ENCODE data around the gene EFCC1. TPM values are rescaled to one million over a fixed set of nuclear protein-coding genes. Genes with fewer than 3 reads are reported as not detected.

EFCC1 gene
- total RNA-seq, 1 donor from 2014 or later: 1.8 TPM

DNA sequence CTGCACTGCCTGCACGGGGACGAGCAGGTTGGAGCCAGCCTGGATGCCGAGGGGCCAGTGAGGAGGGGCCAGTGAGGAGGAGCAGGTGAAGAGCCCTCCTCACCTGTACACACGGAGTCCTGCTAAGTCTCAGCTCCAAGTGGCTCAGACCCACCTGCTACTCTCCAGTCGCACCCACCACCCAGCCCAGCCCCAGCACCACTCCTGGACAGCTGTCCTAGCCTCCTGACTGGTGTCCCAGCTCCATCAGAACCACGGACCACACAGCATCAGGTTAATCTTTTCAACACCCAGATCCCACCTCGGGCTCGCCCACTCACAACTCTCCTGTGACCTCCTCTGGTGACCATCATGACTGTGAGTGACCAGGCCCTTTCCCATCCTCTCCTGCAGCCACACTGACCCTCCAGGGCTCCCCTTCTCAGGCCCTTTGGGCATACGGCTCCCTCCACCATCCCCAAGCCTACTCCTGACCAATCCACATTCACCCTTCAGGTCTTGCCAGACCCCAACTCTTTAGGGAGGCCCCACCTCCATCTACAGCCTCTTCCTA is 13.8 kb downstream of the EFCC1 start:
- no peak for DNase-seq (ENCODE audit: low spot score)

DNA sequence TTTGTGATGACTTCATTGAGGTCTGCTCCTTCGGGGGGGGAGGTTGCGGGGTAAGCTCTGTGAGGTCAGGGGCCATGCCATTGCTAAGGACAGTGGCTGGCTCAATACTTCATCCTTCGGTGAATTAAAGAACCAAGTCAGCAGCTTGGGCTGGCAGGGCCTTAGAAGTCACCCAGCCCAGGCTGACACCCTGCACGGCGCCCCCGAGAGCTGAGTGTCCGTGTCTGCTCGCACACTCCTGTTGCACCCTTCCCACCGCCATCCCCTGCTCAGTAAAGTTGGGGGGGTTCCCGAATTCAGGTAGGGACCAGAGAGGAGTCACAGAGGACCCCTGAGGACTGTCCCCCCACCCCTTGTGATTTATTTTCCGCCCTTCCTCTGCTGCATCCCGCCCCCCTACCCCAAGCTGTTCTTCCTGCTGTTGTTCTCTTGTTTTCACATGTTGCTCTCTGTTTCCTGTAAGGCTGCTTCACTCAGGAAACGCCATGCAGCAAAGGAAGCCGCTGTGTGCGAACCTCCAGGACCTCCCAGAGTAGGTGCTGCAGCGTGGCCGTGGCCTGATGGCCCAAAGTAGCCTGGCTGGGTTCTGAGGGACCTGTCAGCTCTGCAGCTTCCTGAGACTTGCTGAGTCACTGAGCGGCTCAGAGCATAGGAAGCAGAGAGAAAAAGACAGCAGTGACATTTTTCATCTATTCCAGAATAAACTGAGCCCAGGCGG is 14.4 kb downstream of the EFCC1 start:
- no peak for DNase-seq (ENCODE audit: low spot score)

DNA sequence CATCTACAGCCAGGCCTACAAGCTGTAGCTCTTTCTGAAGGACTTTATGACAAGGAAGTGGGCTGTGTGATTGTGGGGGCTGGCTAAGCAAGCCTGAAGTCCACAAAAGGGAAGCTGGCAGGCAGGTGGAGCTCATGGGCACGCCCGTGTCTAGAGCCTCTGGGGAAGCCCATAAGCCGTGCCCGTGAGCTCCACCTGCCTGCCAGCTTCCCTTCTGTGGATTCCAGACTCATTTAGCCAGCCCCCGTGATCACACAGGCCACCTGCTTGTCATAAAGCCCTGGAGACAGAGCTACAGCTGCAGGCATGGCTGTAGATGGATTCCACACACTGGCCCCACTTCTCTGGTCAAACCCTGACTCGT is 15.2 kb downstream of the EFCC1 start:
- no peak for DNase-seq (ENCODE audit: low spot score)

DNA sequence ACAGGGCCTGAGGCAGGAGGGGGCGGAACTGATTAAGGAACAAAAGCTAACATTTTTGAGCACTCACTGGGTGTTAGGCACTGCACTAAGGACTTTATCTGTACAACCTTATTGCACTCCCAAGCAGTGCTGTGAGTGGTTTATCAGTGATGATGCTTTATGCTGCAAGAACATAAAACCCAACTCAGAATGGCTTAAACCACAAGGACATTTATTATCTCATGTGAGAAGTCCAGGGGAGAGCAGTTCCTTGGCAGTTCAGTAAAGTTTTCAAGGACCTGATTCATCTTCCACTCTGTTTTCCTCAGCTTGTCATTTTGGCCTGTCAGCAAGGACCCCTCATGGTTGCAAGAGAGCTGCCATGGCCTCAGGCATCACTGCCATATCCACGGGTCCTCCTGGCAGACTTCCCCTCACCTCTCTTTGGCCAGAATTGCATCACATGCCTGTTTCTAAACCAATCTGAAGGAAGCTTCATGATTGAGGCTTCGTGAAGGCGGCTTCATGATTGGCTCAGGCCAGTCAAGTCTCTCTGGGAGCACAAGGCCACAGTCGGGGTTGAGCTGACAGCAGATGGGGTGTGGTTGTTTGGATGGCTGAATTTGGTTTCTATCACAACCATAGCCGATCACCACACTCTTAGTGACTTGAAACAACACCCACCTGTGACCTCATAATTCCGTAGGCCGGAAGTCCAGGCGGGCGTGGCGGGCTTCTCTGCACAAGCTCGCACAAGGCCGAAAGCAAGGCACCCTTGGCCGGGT is 15.8 kb downstream of the EFCC1 start:
- DNase-seq (ENCODE audit: low spot score): no peak

DNA sequence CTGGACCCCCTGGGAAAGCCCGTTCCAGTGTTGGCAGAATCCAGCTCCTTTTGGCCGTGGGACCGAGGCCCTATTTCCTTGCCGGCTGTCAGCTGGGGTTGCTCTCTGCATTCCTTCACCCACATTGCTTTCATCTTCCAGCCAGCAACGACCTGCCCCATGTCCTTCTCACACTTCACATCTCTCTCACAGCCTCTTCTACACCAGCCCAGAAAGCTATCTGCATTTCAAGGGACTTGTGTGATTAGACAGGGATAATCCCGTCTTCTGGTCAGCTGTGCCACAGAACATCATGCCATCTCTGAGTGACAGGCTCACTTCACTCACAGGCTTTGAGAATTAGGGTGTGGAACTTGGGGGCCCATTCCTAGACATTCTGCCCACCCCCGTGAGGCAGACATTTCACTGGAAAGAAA is 16.4 kb downstream of the EFCC1 start:
- DNase-seq (ENCODE audit: low spot score): no peak

DNA sequence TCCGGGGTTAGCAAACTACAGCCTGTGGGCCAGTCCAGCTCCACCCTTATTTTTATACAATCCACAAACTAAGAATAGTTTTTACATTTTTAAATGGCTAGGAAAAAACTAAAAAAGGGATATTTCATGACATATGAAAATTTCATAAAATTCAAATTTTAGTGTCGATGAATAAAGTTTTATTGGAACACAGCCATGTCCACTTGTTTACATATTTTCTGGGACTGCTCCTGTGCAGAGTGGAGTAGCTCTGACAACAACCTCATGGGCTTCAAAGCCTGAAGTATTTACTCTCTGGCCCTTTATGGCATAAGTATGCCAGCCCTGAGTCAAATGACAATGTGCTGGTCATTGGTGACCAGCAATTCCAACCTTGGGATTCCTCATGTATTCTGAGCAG is 17.2 kb downstream of the EFCC1 start:
- no peak for DNase-seq (ENCODE audit: low spot score)

DNA sequence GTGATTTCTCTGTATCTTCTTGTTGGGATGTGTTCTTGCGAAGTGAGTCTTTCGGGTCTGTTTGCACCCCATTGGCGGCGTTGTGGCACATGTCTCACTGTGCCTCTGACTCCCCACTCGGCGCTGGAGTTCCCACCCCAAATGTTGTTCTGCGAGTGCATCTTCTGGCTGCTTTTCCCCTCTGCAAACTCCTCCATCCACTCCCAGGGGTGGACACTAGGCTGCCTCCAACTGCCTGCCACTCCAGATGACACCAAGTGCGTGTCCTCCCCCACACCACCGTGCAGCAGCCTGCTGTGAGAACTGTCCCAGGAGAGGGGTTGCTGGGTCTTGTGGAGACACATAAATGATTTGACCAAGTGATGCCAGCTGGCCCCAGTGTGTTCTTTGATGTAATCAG is 17.6 kb downstream of the EFCC1 start:
- no peak for DNase-seq (ENCODE audit: low spot score)

DNA sequence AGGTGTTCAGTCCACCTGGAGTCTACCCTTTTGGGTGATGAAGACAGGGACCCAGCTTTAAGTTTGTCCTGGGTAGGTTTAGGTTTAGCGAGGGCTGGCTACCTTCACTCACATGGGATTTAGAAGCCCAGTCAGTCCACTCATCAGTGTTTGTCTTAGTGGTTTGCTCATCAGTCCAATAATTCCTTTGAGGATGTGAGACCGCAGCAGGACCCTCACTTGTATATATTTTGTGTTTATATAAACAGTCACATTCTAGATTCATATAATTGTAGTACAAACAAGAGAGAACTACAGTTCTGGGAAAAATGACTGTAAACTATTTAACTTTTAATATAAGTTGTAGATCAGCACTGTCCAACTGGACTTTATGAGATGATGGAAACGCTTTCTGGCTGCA is 18.2 kb downstream of the EFCC1 start:
- DNase-seq (ENCODE audit: low spot score): no peak

DNA sequence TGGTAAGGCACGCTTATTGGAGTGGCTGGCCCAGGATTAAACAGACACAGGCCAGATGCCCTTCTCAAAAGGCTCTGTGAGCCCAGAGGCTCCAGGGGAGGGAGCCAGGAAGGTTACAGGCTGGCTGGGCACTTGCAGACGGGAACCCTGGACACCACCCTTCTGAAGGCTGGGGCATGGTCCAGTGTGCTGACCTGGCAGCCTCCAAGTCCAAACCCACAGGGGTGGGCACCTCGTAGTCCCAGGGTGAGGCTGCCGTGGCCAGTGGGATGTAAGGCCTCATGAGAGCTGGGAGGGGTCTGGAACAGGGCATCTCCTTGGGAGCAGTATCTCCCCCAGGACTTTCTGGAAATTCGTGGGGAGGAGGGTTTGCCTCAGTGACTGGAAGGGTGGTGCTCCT is 19.6 kb downstream of the EFCC1 start:
- DNase-seq (ENCODE audit: low spot score): no peak

DNA sequence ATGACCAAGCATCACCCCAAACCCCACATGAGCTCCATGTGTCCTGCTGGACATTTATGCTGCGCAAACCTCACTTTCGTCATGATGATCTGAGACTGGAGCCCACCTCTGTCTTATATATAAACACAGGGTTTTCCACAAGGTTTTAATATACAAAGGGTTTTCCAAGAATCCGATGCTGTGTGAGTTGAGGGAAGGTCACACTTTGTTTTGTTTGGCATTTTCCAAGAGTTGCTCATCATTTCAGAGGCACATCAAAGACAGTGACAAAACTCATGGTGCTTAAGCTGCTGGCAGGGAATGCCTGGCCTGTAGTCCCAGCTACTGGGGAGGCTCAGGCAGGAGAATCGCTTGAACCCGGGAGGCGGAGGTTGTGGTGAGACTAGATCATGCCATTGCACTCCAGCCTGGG is 20.0 kb downstream of the EFCC1 start:
- no peak for DNase-seq (ENCODE audit: low spot score)

DNA sequence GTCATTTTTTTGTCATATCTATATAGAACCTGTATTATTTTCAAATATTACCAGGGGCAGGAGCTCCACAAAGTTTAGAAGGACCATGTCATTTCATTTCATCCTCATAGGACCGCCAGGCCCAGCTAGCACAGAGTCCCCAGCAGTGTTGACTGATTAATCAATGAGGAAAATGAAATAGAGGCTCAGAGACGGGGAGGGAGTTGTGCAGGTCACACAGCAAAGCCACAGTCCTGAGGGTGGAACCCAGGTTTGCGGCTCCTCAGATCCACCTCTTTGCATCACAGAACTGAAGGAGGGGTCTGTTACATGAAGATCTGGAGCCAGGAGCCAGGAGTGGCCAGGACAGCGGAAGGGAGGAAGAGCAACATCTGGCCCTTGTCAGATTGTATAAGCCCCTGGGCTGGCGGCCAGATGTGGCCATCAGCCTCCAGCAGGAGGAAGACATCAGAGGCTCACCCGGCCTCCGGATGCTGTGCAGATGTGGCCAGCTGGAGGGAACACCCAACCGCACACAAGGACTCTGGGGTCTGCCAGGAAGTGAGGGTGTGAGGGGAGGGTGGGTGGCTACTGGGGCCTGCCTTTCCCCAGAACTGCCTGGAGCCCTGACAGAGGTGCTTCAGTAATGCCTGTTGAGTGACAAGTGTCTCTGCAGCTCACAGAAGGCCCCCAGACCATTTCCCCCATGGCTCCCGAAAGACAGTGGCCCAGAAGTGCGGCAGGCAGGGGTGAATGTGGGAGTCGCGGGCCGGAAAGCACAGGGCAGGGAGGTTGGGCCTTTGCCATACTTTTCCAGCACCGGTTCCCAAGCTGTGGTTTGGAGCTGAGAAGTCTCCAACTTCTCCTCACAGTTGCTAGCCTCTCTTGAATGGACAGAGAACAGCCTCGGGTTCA is 21.3 kb downstream of the EFCC1 start:
- no peak for DNase-seq (ENCODE audit: low spot score)

DNA sequence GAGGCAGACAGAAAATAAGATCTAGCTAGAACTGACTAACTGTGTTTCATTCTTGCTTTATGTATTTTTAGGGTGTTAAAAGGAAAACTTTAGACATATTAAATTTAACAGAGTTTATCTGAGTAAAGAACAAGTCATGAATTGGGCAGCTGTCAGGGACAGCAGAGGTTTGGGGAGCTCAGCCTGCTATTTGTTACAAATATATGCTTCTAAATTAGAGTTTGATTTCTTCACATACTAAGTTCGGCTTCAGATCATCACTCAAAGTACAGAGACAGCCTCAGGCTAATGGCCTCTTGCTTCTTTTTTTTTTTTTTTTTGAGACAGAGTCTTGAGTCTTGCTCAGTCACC is 21.9 kb downstream of the EFCC1 start:
- no peak for DNase-seq (ENCODE audit: low spot score)

DNA sequence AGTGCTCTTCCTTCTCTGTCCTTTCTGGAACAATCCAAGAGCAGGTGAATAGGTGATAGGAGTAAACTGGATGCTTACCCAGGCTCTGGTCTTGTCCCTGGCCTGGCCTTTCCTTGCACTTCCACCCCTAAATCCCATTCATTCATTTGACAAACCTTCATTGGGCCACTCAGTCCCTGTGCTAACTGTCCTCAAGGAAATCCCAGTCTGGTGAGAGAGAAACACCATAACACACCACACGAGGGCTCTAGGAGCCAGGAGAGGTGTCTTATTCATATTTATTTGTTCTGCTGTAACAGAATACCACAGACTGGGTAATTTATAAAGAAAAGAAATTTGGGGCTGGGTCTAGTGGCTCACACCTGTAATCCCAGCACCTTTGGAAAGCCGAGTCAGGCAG is 22.8 kb downstream of the EFCC1 start:
- DNase-seq (ENCODE audit: low spot score): no peak

DNA sequence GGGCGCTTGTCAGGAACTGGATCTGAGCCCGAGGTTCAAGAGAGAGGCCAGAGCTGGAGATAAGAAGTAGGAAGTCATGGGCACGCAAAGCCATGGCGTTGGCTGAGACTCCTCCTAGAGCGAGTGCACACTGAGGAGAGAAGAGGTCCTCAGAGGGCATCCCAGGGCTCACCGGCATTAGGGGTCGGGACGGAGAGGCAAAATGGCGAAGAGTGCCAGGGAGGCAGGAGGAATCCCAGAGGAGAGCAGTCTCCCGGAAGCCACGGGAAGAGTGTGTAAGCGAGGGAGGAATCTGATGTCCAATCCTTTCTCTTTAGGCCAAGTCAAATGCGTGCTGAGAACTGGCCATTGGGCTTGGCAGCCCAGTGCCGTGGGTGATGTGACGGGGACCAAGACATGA is 24.0 kb downstream of the EFCC1 start:
- no peak for DNase-seq (ENCODE audit: low spot score)

DNA sequence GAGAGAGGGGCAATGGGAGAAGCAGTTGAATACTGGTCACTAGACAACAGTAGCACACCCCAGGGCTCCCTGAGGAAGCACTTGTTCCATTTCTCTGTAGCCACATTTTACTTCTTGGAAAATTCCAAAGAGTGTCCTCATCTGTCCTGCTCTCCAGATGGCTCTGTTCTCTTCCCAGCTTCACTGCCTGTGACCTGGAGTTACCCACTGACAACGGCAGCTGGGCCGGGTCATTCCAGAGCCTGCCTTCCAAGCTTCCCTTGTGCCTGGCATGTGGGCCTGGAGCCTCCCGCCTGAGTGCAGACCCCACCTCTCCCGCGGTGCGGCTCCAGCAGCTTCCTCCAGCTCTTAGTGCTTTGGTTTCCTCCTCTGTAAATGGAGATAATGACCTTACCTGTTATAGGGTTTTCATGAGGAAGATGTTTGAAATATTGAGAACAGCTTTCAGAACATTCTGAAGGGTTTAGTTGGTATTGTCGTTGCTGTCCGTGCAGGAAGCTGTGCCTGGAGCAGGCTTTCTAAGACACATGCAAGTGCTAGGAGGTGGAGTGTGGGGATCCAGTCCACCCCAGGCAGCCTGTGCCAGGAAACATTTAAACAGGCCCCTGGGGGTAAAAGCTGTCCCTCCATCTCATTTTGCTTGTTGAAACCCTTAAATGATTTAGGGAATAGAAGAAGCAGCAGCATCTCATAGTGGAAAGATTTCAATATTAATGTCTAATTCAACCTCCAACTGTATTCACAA is 24.8 kb downstream of the EFCC1 start:
- no peak for DNase-seq (ENCODE audit: low spot score)

DNA sequence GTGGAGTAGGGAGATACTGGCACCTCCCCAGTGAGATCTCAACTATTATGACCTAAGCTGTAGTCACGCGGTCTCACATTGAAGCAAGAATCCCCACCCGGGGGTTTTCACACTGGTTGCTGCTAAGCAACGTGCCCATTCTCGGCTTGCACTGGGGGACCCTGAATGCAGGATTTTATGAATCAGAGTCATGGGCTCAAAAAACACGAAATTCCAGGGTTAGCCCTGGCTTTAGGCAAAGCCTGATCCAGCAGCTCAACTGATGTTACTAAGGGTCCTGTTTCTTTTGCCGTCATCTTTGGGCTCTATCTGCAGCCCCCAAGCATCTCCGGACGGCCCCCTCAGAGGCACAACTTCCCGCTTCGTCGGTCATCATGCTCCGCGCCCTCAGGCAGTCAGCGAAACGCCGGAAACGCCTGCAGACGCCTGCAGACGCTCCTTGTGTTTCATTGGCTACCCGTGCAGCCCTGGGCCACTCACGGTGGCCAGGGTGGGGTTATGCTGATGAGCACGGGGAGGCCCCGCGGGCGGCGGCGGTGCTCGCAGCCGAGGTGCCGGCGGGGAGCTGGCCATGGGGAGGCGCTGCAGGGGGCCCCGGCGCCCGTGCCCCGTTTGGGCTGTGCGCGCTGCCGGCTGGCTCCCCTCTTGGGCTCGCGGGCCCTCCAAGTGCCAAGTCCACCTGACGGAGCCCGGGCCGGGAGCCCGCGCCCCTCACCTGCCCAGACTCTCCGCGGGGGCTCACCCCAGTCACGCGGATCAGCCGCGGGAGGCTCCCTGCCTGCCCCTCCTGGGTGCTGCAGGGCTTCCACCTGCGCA is 25.8 kb downstream of the EFCC1 start:
- peak; percentile 95 for DNase-seq (ENCODE audit: low spot score)

DNA sequence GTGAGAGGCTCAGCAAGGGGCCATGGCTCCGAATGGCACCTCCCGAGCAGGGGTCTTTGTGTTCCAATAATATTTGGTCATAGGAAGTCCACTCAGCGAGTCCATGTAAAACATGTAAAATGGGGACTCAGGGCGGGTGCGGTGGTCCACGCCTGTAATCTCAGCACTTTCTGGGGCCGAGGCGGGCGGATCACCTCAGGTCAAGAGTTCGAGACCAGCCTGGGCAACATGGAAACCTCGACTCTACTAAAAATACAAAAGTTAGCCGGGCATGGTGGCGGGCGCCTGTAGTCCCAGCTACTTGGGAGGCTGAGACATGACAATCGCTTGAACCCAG is 26.4 kb downstream of the EFCC1 start:
- no peak for DNase-seq (ENCODE audit: low spot score)

DNA sequence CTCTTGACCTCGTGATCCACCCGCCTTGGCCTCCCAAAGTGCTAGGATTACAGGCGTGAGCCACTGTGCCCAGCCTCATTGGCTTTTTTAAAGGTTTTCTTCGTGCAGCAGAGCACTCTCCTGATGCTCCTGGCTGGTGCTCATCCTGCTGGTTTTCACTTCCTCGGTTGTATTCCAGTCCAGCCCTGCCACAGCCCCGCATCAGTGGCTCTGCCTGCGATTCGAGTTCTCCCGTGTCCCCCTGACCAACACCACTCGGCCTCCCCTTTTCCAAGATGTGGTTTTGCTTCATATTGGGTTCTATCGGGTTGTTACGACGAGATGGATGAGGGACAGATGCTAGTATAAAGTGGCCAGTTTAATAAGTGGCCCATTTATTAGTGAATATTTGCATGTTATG is 27.8 kb downstream of the EFCC1 start:
- no peak for DNase-seq (ENCODE audit: low spot score)

DNA sequence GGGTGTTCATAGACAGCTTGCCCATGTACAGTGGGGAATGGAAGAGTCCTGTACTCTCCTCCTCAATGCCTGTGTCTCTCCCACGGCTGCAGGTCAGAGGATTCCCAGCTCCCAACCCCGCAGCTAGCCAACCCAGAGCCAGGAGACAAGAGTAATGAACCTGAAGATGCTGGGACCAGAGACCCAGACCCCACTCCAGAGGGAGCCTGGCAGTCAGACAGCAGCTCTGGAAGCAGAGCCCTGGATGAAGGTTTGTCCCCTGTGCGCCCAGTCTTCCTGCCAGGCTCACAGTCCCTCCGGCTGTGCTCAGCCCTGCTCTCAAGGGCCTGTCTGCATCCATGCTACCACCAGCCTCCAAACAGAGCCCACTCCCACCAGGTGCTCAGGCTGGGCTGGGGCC is 29.5 kb downstream of the EFCC1 start:
- DNase-seq (ENCODE audit: low spot score): no peak

DNA sequence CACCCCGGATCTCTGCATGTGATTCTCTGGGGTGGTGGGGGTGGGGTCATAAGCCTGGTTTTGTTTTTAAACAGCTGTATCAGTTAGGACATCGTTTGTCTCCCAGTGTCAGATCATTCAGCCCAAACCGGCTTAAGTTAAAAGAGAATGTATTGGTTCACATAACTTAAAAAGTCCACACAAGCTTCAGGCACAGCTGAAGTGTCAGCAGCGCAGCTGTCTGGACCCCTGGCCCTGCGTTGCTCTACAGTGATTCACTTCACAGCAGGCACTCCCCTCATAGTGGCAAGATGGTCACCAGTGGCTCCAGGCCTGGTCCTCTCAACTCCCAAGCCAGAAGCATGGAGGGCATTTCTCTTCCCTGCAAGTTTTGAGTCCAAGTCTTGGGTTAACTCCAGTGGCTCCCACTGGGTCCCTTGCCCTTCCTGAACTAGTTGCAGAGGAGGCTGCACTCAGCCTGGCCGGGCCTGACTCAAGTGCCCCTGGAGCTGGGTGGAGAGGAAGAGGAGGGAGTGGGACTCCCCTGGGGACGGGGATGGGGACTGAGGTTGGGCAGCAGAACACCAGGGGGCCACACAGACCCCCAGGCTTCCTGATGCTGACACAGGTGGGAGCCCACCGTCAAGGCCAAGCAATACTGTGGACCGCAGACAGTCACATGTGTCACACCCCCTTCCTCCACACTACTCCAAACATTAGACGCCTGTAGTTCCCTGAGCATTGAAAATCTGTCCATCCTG is 30.5 kb downstream of the EFCC1 start:
- DNase-seq (ENCODE audit: low spot score): no peak
